ACHN (cell line): ENCODE measurements around the gene IL21R.
"Not testable (repeated sequence)": the region's sequence is repeated elsewhere in the genome, so short reads cannot be mapped to it uniquely, and the experiment has no call there.

Source experiments
- DNase-seq: peaks from one replicate; pipeline ENCODE4 v3.0.0-alpha.2; 2015
- in situ Hi-C: cut with HindIII; loops from 2 replicates; pipeline ENCODE4 v1.10.0; 2017; ENCODE audit warnings: low sequenced_read_pairs, low pct_ligation_motif_present, low pct_unique_long_range_greater_than_20kb

IL21R gene

GRCh38 chr16:27413956-27414355 is 12.0 kb downstream of the IL21R start:
- no peak for DNase-seq
- in situ Hi-C loops: no loop called here

GRCh38 chr16:27414788-27415431 is 12.9 kb downstream of the IL21R start:
- in situ Hi-C loops: no loop called here
- no peak for DNase-seq

DNA sequence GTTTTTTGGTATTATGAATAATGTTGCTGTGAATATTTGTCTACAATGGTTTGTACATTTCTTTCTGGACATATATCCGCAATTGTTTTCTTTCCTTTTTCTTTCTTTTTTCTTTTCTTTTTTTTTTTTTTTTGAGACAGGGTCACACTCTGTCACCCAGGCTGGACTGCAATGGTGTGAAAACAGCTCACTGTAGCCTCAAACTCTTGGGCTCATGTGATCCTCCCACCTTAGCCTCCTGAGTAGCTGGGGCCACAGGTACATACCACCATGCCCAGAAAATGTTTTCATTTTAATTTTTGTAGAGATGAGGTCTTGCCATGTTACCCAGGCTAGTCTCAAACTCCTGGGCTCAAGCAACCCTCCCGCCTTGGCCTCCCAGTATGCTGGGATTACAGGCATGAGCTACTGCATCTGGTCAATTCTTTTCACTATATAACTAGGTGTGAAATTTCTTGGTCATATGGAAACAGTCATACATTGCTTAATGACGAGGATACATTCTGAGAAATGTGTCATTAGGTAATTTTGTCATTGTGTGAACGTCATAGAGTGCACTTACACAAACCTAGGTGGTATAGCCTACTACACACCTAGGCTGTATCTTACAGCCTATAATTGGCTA is 15.2 kb downstream of the IL21R start:
- DNase-seq: no peak
- in situ Hi-C loops: no loop called here

- in situ Hi-C loops: no loop called here
- peak; percentile 28 for DNase-seq
Observed at GRCh38 chr16:27421961-27422740, 20.2 kb downstream of the IL21R start.

DNA sequence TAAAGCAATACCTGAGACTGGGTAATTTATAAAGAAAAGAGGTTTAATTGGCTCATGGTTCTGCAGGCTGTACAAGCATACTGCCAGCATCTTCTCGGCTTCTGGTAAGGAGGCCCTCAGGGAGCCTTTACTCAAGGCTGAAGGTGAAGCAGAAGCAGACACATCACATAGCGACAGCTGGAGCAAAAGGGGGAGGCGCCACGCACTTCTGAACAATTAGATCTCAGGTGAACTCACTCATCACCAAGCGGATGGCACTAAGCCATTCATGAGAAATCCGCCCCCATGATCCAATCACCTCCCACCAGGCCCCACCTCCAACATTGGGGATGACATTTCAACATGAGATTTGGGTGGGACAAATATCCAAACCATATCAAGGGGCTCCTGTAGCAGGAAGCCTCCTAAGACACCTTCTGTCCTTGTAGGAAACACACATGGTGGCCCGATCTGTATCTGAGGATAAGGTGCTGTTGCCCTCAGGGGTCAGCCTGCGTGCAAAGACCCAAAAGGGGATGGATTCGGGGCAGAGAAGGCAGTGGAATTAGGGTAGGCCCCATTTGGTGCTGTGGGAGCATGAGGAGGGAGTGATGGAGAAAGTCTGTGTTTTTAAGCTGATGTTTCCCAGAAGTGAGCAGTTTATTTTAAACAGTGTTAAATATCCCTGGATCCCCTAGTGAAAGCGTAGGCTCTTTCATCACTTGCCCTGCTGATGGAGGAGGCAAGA is 23.0 kb downstream of the IL21R start:
- in situ Hi-C loops: no loop called here
- no peak for DNase-seq

GRCh38 chr16:27425961-27426360 is 24.0 kb downstream of the IL21R start:
- in situ Hi-C loops: no loop called here
- no peak for DNase-seq

DNA sequence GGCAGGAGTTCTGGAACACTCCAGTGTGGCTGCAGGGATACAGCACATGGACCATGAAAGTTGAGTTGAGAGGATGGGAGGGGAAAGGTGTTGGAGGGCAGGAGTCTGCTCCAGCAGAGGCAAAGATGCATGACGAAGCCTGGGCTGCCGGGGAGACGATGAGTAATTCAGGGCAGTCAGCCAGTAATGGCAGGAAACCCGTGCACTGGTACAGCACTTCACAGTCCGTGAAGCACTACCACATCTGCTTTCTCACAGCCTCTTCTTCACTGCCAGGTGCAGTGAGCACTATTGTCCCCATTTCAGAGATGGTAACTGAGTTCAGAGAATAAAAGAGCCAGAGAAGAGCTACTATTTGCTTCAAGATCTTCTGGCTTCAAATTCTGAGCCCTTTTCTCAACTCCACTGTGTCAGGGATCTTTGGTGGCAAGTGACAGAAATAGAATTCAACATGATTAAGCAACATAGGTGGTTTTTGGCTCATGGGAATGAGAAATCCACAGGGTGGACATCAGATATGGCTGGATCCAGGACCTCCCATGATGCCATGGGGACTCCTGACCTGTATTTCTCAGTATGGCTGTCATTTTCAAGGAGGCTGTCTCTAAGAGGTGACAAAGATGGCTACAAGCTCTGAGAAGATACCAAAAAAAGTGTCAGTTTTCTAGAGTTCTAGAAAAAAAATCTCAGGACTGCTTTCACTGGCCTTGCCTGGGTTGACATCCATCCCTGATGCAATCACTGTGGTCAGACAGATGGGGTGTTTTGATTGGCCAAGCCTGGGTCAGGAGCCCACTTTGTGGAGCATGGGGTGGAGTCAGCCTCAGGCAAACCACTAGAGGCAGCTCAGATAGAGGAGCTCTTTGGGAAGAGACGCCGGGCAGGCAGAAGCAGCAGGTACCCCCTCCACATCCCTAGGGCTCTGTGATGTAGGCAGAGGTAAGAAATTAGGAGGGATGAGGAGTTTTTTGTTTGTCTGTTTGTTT is 24.7 kb downstream of the IL21R start:
- in situ Hi-C loops: no loop called here
- DNase-seq: peak; percentile 97

DNA sequence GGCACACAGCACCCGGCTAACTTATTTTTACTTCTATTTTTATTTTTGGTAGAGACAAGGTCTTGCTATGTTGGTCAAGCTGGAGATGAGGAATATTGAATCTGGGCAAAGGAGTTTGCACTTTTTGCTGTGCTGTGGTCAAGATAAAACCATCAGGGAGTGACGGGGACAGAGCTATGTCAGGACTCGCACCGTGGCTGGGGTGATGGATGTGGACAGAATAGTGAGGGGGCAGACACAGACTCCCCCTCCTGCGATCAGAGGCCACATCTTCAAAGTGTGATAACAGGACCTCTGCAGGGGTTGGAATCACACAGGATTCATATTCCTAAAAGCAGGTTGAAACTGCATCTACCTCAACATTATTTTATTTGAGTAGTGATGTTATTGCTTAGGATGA is 25.6 kb downstream of the IL21R start:
- in situ Hi-C loops: no loop called here
- DNase-seq: no peak

DNA sequence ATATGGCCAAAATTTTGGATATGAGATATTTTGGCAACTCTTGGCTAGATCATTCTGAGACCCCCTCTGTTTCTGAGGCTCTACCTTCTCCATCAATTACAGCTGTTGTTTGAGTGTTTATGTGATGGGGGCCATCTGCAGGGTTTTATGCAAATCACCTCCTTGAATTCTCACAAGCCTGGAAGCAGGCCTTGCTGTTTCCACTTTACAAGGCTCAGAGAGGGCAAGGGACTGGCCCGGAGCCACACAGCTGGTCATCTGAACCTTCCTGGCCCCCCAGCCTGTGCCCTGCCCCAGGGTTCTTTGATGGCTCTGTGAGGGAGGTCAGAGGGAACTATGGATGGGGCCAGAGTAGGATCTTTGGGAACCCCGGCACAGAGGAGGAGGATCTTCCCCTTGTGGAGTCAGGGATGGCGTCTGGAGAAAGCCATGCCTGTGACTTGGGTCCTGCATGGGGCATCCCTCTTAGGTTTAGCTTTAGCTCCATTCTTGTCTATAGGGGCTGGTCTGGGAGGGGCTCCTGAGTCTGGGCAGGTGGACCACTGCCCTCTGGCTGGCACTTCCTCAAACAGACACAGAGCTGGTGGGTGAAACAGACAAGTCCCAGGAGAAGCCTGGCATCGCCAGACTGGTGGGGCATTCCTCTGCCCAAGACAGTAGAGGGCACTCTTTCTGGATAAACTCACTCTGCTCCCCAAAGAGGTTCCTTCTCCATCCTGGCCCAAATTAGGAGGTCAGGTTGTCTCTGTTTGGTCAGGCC is 26.2 kb downstream of the IL21R start:
- in situ Hi-C loops: no loop called here
- DNase-seq: peak; percentile 38

DNA sequence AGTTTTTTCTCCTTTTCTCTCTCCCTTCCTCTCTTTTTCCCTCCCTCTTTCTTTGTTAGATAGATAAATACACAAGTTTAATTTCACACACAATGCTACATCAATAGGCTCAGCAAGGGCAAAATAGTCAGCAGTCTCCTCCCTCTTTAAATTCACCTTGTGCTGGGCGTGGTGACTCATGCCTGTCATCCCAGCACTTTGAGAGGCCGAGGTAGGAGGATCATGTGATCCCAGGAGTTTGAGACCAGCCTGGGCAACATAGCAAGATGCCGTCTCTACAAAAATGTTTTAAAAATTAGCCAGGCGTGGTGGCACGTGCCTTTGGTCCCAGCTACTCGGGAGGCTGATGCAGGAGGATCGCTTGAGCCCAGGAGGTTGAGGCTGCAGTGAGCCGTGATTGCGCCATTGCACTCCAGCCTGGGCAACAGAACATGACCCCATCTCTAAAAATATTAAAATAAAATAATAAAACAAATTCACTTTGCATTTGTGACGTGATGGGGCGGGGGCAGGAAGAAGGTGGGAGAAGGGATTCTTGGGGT is 27.4 kb downstream of the IL21R start:
- in situ Hi-C loops: no loop called here
- no peak for DNase-seq

- DNase-seq: no peak
- in situ Hi-C loops: no loop called here
Observed at GRCh38 chr16:27429981-27430441, 28.0 kb downstream of the IL21R start.

GRCh38 chr16:27430512-27430911 is 28.5 kb downstream of the IL21R start:
- in situ Hi-C loops: no loop called here
- no peak for DNase-seq

- in situ Hi-C loops: no loop called here
- no peak for DNase-seq
Observed at GRCh38 chr16:27430923-27431484, 29.0 kb downstream of the IL21R start.

DNA sequence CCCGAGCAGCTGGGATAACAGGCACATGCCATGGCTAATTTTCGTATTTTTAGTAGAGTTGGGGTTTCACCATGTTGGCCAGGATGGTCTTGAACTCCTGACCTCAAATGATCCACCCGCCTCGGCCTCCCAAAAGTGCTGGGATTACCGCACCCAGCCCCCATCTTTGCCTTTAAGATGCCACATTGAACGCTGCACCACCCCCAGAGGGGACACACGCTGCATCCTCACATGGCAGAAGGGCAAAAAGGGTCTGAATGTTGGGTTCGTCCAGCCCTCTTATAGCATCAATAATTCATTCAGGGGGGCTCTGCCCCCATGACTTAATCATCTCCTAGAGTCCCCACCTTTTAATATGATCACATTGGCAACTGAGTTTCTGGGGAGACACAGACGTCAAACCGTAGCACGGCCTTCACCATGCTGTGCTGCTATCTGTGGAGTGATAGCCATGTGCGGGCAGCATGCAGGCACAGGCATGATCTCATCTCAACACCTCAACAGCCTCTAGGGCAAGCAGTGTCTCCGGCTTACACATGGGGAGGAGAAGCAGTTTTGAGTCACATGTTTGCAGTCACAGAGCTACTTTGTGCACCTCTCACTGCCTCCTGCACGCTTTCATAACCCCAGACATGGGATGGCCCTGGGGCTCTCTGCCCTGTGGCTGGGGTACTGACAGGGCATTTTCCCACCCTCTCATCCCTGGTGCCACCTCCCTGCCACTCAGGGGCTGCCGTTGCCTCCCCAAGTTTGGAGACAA is 30.0 kb downstream of the IL21R start:
- DNase-seq: no peak
- in situ Hi-C loops: no loop called here

DNA sequence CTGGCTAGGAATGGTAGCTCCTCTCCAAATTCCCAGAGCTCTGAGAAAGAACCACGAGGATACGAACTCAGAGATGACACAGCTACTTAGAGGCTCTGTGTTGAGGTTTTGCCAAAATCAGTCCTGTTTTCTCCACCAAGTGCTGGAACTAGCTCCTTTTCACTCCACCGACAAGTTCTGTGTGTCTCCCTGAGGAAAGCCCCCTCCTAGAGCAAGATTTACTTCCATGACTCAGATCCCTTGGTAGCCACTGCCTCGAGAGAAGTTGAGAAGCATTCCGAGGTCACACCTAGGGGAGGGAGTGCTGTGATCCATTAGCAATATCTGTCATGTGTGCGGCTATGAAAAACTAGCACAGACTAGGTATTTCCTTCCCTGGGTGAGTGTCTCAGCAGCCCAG is 30.6 kb downstream of the IL21R start:
- in situ Hi-C loops: no loop called here

DNA sequence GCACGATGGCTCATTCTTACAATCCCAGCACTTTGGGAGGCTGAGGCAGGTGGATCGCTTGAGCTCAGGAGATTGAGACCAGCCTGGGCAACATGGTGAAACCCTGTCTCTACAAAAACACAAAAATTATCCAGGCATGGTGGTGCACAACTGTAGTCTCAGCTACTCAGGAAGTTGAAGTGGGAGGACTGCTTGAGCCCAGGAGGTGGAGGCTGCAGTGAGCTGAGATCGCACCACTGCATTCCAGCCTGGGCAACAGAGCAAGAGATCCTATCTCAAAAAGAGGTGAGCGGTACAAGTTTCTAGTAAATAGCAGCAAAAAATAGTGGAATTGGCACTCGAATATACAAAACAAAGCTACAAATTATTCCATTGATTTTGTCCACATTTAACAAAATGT is 31.2 kb downstream of the IL21R start:
- in situ Hi-C loops, DNase-seq: not testable (repeated sequence)

More for the DNA sequence above, 30.6 kb downstream of the IL21R start:
- DNase-seq: peak; percentile 47
